Endothelial cell of umbilical vein (primary cell): ENCODE measurements around the gene YPEL5. TPM values are rescaled to one million over a fixed set of nuclear protein-coding genes. Genes with fewer than 3 reads are reported as not detected.

Source experiments
- BruUV-seq: library from RNA; stranded (reverse); fragments of 400-500 nt; replicated peaks from 2 replicates; lab custom pipeline; 2021; lab: Mats Ljungman, UMichigan
- CTCF ChIA-PET: fragments of 300-600, 350-600 bp; sonication (Branson Sonifier 250); formaldehyde crosslinking; loops from one replicate; lab custom pipeline; 2021; ENCODE audit warnings: antibody characterized with exemption, inconsistent platforms; lab: Charles Lee
- POLR2A ChIA-PET: fragments of 300-600, 350-600 bp; sonication (Branson Sonifier 250); formaldehyde crosslinking; loops from one replicate; lab custom pipeline; 2021; ENCODE audit warnings: antibody characterized with exemption, inconsistent platforms; lab: Charles Lee
- DNase-seq: peaks from one replicate; pipeline ENCODE4 v3.0.0-alpha.2; 2011; ENCODE audit warnings: low read depth, low spot score
- FAIRE-seq: peaks from 2 replicates; lab custom pipeline; 2011; peaks lifted over from hg19 to GRCh38; lab: Jason Lieb, UNC
- H2AFZ ChIP-seq: 2 replicates; pipeline ENCODE4 v1.6.0; 2012; ENCODE audit warnings: low read depth, low read length, control low read depth, inconsistent platforms
- H3K27ac ChIP-seq: 2 replicates; pipeline ENCODE4 v1.5.1; 2011; ENCODE audit warnings: low read depth, mild to moderate bottlenecking, control low read depth, low read length, moderate library complexity; ENCODE audit not compliant: insufficient read depth
- H3K27me3 ChIP-seq, 2 experiments: 2 replicates each; pipeline versions ENCODE4 v1.6.0 to v1.6.1; 2011; ENCODE audit warnings: low read length in 2 of 2, mixed read lengths in 1 of 2; ENCODE audit not compliant: control insufficient read depth in 2 of 2, insufficient read depth in 2 of 2
- H3K36me3 ChIP-seq, 2 experiments: 2 replicates in 1 of 2; 3 replicates in 1 of 2; pipeline ENCODE4 v1.5.1; 2011; ENCODE audit warnings: low read length in 2 of 2, mild to moderate bottlenecking in 1 of 2, moderate library complexity in 1 of 2; ENCODE audit not compliant: control insufficient read depth in 2 of 2, insufficient read depth in 2 of 2; ENCODE audit errors: extremely low read depth in 1 of 2
- H3K4me1 ChIP-seq: 3 replicates; pipeline ENCODE4 v1.5.1; 2011; ENCODE audit warnings: mild to moderate bottlenecking, low read length; ENCODE audit not compliant: control insufficient read depth, insufficient read depth; ENCODE audit errors: extremely low read depth
- H3K4me2 ChIP-seq: 2 replicates; pipeline ENCODE4 v1.6.1; 2011; ENCODE audit warnings: low read length, control low read depth, mixed read lengths; ENCODE audit not compliant: insufficient read depth
- H3K4me3 ChIP-seq, 3 experiments: fragments of 200-600 bp in 1 of 3; sonication (generic), shearing (Covaris generic) in 1 of 3; replicated peaks in 1 of 3; 2 replicates each; pipeline ENCODE4 v1.5.1; 2011 to 2016; ENCODE audit warnings: control low read depth in 3 of 3, low read length in 3 of 3, mild to moderate bottlenecking in 2 of 3, inconsistent platforms in 1 of 3, low read depth in 1 of 3, moderate library complexity in 1 of 3; ENCODE audit not compliant: insufficient read depth in 1 of 3
- H3K79me2 ChIP-seq: 2 replicates; pipeline ENCODE4 v1.6.0; 2012; ENCODE audit warnings: low read length, inconsistent platforms; ENCODE audit not compliant: control insufficient read depth, insufficient read depth
- H3K9ac ChIP-seq: replicated peaks from 2 replicates; pipeline ENCODE3; 2011; ENCODE audit warnings: low read length, control low read depth; ENCODE audit not compliant: insufficient read depth; ENCODE audit errors: extremely low read depth
- H3K9me1 ChIP-seq: replicated peaks from 3 replicates; pipeline ENCODE4 v1.6.0; 2011; ENCODE audit warnings: mild to moderate bottlenecking, low read length; ENCODE audit not compliant: control insufficient read depth, insufficient read depth; ENCODE audit errors: extremely low read depth
- H3K9me3 ChIP-seq: replicated peaks from 2 replicates; pipeline ENCODE4 v1.5.1; 2012; ENCODE audit warnings: low read length, inconsistent platforms; ENCODE audit not compliant: control insufficient read depth, insufficient read depth
- H4K20me1 ChIP-seq: replicated peaks from 2 replicates; pipeline ENCODE3; 2011; ENCODE audit warnings: mild to moderate bottlenecking, low read length; ENCODE audit not compliant: control insufficient read depth, insufficient read depth; ENCODE audit errors: extremely low read depth
- EZH2 ChIP-seq: IDR thresholded peaks from 2 replicates; pipeline ENCODE4 v1.6.1; 2012; ENCODE audit warnings: borderline replicate concordance, low read depth, mild to moderate bottlenecking, moderate library complexity, low read length, inconsistent platforms; ENCODE audit not compliant: severe bottlenecking
- FOS ChIP-seq: IDR thresholded peaks from 2 replicates; pipeline ENCODE4 v1.6.1; 2011; ENCODE audit warnings: mild to moderate bottlenecking, low read length, moderate library complexity, borderline replicate concordance; ENCODE audit not compliant: insufficient read depth
- GATA2 ChIP-seq: IDR thresholded peaks from 2 replicates; pipeline ENCODE4 v1.7.0; 2011; ENCODE audit warnings: low read depth, mild to moderate bottlenecking, moderate library complexity, mixed read lengths, low read length; ENCODE audit not compliant: insufficient read length, insufficient read depth
- JUN ChIP-seq: IDR thresholded peaks from 2 replicates; pipeline ENCODE4 v1.6.1; 2011; ENCODE audit warnings: borderline replicate concordance, low read depth; ENCODE audit not compliant: insufficient read length, insufficient read depth
- MYC ChIP-seq: IDR thresholded peaks from one replicate; pipeline ENCODE4 v1.6.1; 2011; ENCODE audit warnings: mild to moderate bottlenecking, low read depth, low read length
- POLR2A ChIP-seq: IDR thresholded peaks from 2 replicates; pipeline ENCODE4 v1.6.1; 2012; ENCODE audit warnings: low read depth, mild to moderate bottlenecking, control low read depth, low read length
- POLR2AphosphoS5 ChIP-seq: IDR thresholded peaks from 2 replicates; pipeline ENCODE4 v1.6.1; 2012; ENCODE audit warnings: low read depth, mild to moderate bottlenecking, control low read depth, low read length, moderate library complexity; ENCODE audit not compliant: insufficient read depth
- dilution Hi-C: fragments of 300-500 bp; cut with MboI; formaldehyde crosslinking; loops from one replicate; pipeline ENCODE4 v1.15.0; 2019; ENCODE audit warnings: low sequenced_read_pairs; ENCODE audit not compliant: extremely low pct_ligation_motif_present
- intact Hi-C: fragments of 100-400 bp; cut with micrococcal nuclease; formaldehyde crosslinking; loops from one replicate; pipeline ENCODE4 v1.10.0; 2022
- polyA plus RNA-seq, 4 experiments: library from polyadenylated mRNA; depleted of rRNA in 3 of 4; stranded (reverse) in 3 of 4; unstranded in 1 of 4; fragments of >200 nt; gene quantifications; 2 replicates each; pipeline versions ENCODE4 v1.2.1 to v1.2.3, GENCODE V29; 2011 to 2012; ENCODE audit warnings: missing spikeins in 1 of 4
- total RNA-seq: library from RNA; stranded (reverse); gene quantifications from 2 replicates; pipeline ENCODE4 v1.2.3, GENCODE V29; 2021
- TF ChIP-seq, protein P1 (sequence below), 2 donors: IDR thresholded peaks; 1 replicate in 1 of 2; 2 replicates in 1 of 2; pipeline ENCODE4 v1.5.1; 2011; ENCODE audit warnings: low read length in 2 of 2, mild to moderate bottlenecking in 2 of 2, moderate library complexity in 2 of 2, control low read depth in 1 of 2, inconsistent platforms in 1 of 2, low read depth in 1 of 2; ENCODE audit not compliant: insufficient read depth in 1 of 2; ENCODE audit errors: extremely low read depth in 1 of 2
- TF ChIP-seq, protein P2 (sequence below): IDR thresholded peaks from 2 replicates; pipeline ENCODE4 v1.6.1; 2011; ENCODE audit not compliant: insufficient read depth, insufficient read length

Gene YPEL5
- total and polyA plus RNA-seq, 2 donors (not counting 3 experiments of a cell fraction or from before 2014, with no cell fraction given): 49.5 to 62.0 TPM

DNA sequence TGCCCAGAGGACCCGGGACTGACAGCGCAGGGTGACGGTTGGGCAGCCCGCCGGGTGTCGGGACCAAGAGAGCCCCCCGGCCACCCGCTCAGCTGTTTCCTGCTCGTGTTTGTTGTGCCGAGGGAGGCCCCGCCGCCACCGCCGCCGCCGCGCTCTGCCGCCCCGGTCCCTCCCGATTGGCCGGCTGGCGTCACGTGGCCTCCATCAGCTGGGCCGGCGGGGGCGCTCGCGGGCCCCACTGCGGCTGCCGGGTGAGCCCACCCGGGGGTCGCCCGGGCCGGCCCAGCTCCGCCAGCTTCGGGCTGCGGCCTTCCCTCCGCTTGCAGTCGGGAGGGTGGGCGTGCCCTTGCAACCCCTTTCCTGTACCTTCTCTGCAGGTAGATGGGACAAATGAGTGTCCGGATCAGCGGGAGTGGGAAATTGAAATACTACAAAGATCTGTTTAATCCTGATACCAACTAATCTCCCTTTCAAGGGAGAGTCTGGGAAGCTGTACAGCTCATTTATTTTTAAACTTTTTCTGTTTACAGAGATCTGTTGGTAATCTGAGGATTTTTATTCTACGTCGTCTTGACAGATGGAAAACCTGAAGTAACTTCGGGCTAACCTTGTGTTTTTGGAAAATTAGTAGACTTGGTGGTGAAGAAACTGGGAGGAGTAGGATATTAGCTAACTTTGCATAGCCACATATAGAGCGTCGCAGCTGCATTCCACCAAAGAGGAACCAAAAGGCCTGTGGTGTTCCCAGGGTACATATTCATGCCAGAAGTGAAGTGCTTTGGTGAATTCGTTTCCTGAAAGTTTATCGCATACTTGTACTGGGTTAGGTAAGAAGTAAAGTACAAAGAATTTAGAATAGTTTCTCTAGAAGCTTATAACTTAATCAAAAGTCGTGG is 1.2 kb downstream of the YPEL5 start:
- Histone ChIP-seq H3K9me3 (no peaks in the 10 kb centered on the region), H3K27ac (peak overlapping the region; percentile 87), H3K9ac (peak overlapping the region; percentile 96), H3K27me3 (peaks cover 1 to 7% of the 10 kb centered on the region in 2 experiments), H3K4me1 (peaks cover 30% of the 10 kb centered on the region), H3K4me2 (peak overlapping the region; percentile 90), H2AFZ (peak overlapping the region; percentile 49), H3K79me2 (no peaks in the 10 kb centered on the region), H4K20me1 (no peaks in the 10 kb centered on the region), H3K36me3 (peaks cover 0 to 2% of the 10 kb centered on the region in 2 experiments), H3K4me3 (peak overlapping the region; percentile 44 to 92 (median 80)), H3K9me1 (no peaks in the 10 kb centered on the region)
- intact Hi-C loops (loop anchor here (1.0 to 5.0 kb wide), 5 partner anchors 17 to 564 kb away; partner anchors contain the start of genes LBH and LCLAT1), dilution Hi-C loops (no loop called here)
- ChIA-PET CTCF (interaction anchor here (0.6 to 8.0 kb wide), 6 partner anchors 11 to 564 kb away, joined by 3 to 101 read pairs (median 4); no protein-coding TSS in a partner anchor), POLR2A (interaction anchor here (0.7 to 1.2 kb wide), 2 partner anchors 12 to 83 kb away, joined by 3 to 6 read pairs; partner anchors contain the start of gene LBH)
- peak; percentile 70 for DNase-seq
- TSS peak; percentile 40 for BruUV-seq
- FAIRE-seq: peak; percentile 63
- TF ChIP-seq POLR2A: no peak
- TF ChIP-seq POLR2AphosphoS5: peak; percentile 27
- no peak for TF ChIP-seq MYC
- TF ChIP-seq GATA2: no peak
- TF ChIP-seq JUN: no peak
- TF ChIP-seq, protein P1, sequence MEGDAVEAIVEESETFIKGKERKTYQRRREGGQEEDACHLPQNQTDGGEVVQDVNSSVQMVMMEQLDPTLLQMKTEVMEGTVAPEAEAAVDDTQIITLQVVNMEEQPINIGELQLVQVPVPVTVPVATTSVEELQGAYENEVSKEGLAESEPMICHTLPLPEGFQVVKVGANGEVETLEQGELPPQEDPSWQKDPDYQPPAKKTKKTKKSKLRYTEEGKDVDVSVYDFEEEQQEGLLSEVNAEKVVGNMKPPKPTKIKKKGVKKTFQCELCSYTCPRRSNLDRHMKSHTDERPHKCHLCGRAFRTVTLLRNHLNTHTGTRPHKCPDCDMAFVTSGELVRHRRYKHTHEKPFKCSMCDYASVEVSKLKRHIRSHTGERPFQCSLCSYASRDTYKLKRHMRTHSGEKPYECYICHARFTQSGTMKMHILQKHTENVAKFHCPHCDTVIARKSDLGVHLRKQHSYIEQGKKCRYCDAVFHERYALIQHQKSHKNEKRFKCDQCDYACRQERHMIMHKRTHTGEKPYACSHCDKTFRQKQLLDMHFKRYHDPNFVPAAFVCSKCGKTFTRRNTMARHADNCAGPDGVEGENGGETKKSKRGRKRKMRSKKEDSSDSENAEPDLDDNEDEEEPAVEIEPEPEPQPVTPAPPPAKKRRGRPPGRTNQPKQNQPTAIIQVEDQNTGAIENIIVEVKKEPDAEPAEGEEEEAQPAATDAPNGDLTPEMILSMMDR (IDR thresholded peaks at IDR 0.05; ENCODE audit: extremely low read depth in 1 of 2, insufficient read depth in 1 of 2, low read depth in 1 of 2, low read length in 2 of 2): peak; percentile 47 to 54
- no peak for TF ChIP-seq FOS
- TF ChIP-seq, protein P2, sequence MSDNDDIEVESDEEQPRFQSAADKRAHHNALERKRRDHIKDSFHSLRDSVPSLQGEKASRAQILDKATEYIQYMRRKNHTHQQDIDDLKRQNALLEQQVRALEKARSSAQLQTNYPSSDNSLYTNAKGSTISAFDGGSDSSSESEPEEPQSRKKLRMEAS: peak; percentile 45
- no peak for TF ChIP-seq EZH2
